GM21737 (cell line): ENCODE results near the gene AGL.
"Not testable (repeated sequence)": the region's sequence is repeated elsewhere in the genome, so short reads cannot be mapped to it uniquely, and the experiment has no call there.

Source experiments
- ATAC-seq: cut with Tn5 transposase; IDR thresholded peaks from one replicate; pipeline ENCODE4 v1.9.1; 2021; ENCODE audit warnings: mild to moderate bottlenecking, moderate library complexity; ENCODE audit not compliant: unreplicated experiment

The AGL gene

GRCh38 chr1:99850459-99851291, 514 bp downstream of the AGL start:
- ATAC-seq: peak; percentile 11

GRCh38 chr1:99851850-99852454, 1.8 kb downstream of the AGL start:
- ATAC-seq: no peak

GRCh38 chr1:99852648-99853047, 2.5 kb downstream of the AGL start:
- no peak for ATAC-seq

- no peak for ATAC-seq
These were observed 5.8 kb downstream of the AGL start for GRCh38 chr1:99855914-99856450.

- ATAC-seq: not testable (repeated sequence)
These were observed 6.9 kb downstream of the AGL start for GRCh38 chr1:99857041-99857440.

GRCh38 chr1:99858286-99858685, 8.1 kb downstream of the AGL start:
- ATAC-seq: no peak

- ATAC-seq: no peak
These were observed 8.7 kb downstream of the AGL start for GRCh38 chr1:99858881-99859280.

GRCh38 chr1:99860703-99861102, 10.5 kb downstream of the AGL start:
- ATAC-seq: no peak

GRCh38 chr1:99867682-99868081, 17.5 kb downstream of the AGL start:
- ATAC-seq: no peak

GRCh38 chr1:99869304-99869703, 19.1 kb downstream of the AGL start:
- no peak for ATAC-seq

GRCh38 chr1:99869723-99870122, 19.6 kb downstream of the AGL start:
- ATAC-seq: no peak

- no peak for ATAC-seq
These were observed 21.9 kb downstream of the AGL start for GRCh38 chr1:99872063-99872462.

GRCh38 chr1:99877568-99877967, 27.4 kb downstream of the AGL start:
- ATAC-seq: no peak

GRCh38 chr1:99886179-99886578, 36.0 kb downstream of the AGL start:
- no peak for ATAC-seq

- ATAC-seq: no peak
These were observed 36.7 kb downstream of the AGL start for GRCh38 chr1:99886841-99887240.

GRCh38 chr1:99887890-99888289, 37.7 kb downstream of the AGL start:
- no peak for ATAC-seq

- ATAC-seq: no peak
These were observed 41.8 kb downstream of the AGL start for GRCh38 chr1:99891997-99892396.

GRCh38 chr1:99903278-99903677, 53.1 kb downstream of the AGL start:
- ATAC-seq: not testable (repeated sequence)

- no peak for ATAC-seq
These were observed 56.4 kb downstream of the AGL start for GRCh38 chr1:99906535-99906934.

- ATAC-seq: no peak
These were observed 67.1 kb downstream of the AGL start for GRCh38 chr1:99917214-99917613.

GRCh38 chr1:99919220-99919619, 69.1 kb downstream of the AGL start:
- no peak for ATAC-seq

- no peak for ATAC-seq
These were observed 84.6 kb downstream of the AGL start for GRCh38 chr1:99934801-99935200.
